ENCODE data around the gene RPS15A. TPM values are rescaled to one million over a fixed set of nuclear protein-coding genes. Genes with fewer than 3 reads are reported as not detected.

RPS15A gene
- total RNA-seq, result 1,438 TPM

DNA sequence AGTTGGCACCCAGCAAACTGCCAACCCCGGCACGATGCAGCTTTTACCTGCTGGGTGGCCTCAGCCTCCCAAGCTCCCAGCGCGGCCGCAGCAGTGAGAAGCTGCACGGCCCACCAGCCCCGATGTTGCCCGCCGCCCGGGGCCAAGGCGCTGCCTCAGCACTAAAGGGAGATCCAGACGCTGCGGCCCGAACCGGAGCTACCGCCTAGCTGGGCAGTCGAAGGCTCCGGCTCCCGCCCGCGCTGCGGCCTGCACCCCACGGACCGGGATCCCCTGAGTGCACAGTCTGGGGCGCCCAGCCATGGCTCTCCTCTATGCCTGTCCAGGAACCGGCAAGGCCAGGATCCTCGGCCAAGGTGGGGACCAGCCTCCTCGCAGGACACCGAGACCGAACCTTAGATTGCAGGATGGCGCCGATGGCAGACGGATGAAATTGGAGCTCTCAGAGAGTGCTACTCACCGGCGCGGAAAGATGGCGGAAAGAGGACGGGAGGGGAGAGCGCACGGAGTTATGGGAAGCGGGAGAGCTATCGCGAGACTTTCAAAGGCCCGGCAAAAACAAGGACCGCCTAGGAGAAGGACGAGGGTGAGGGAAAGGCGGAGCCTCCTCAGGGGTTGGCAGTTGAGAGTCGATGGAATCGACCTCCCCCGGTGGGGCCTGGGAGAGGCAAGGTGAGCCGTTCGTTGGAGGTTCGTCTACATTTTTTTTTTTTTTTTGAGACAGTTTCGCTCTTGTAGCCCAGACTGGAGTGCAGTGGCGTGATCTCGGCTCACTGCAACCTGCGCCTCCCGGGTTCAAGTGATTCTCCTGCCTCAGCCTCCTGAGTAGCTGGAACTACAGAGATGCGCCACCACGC is at the start of gene RPS15A:
TSS of gene RPS15A (minus strand) at position 485 of the 857 bp plus-strand sequence. CDS start 1,221 bp downstream, outside the sequence.
- ATAC-seq, result peak; percentile 96

DNA sequence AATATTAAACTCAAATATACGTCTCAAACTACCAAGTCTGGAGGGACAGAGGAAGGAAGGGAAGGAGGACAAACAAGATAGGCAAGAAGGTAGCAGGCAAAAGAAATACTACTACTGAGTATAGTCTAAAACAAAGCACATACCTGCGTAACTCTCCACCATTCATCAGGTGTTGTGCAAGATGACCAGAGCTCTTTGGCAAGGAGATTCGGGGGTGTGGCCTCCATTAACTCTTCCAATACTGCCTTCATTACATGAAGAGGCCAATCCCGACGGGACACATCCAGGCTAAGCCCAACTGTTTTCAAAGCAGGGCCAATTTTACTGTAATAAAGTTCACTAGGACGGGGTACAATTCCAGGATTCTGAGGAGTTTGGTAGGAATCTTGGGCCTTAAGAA is 49.4 kb upstream of the RPS15A start:
- ATAC-seq, result peak; percentile 91

DNA sequence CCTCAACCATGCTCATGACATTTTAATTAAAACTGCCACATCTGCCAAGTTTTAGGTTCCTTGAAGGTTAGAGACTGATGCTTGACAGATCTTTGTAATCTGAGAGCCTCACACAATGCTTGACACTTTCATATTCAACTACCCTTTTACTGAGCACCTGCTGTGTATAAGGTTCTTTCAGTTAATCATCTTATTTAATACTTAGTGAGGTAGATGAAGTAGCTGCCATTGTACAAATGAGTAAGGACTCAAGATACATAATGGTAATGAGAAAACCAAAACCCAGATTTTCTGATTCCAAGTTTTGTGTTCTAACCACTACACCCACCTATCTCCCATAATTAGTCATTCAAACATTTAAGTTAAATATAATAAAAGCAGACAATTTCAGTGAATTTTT is 46.6 kb upstream of the RPS15A start:
- no peak for ATAC-seq

DNA sequence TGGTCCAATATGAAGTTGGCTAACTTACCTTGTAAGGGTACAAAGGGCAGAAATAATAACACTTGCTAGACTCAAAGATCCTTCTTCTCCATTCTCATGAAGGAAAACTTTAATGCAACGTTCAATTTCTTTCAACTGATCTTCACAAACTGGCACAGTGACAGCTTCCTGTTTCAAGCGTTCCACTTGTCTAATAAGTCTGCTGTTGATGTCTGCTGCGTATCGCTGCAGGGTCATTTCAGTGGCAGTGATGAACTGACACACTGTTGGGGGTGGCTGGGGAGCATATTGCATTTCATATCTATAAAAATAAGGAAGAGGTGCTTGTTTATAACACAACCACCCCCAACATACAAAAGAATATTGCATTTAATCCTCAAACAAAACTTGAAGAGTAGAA is 44.7 kb upstream of the RPS15A start:
- ATAC-seq, result no peak

DNA sequence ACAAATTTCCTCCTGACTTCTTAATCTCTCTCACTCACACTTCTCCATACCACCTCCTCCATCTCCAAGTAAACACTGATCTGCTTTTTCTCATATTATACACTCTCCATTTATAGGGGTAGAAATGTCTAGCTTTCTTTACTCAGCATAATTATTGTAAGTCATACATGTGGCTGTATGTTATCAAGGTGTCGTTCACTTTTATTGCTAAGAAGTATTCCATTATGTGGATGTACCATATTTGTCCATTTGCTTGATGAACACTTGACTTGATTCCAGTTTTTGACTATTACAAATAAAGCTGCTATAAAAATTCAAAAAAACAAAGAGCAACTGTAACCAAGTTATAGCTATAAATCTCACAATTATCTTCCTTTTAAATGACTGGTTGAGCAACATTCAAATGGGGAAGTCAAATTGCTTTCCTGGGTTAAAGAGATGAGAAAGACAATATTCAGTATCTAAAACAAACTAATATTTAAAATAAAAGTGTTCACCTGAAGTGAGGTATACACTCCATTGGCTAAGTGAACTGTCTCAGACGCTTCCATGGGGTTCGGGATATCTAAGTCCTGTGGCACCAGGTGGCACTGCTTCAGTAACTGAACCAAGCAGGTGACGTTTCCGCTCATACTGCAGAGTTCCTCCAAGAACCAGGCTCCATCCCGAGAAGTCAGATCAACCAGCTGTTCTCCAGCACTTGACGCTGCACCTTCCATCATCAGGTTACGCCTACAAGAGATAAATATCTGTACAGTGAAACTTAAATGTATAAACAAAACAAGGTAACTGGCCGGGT is 43.8 kb upstream of the RPS15A start:
- ATAC-seq, result no peak

DNA sequence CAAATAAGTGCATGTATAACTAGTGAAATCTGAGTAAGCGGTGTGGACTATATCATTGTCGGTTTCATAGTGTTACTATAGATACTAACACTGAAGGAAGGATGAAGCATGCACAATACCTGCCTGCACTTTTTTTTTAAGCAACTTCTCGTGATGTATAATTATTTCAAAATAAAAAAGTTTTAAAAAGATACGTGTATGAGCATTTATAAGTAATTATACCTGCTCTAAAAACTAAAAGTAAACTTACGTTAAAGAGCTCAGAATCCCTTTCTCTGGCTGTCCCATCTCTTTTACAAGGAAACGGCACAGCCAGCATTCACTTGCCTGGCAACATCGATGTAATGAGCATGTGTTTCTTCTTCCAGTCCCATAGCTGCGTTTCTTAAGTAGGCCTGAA is 42.5 kb upstream of the RPS15A start:
- no peak for ATAC-seq

DNA sequence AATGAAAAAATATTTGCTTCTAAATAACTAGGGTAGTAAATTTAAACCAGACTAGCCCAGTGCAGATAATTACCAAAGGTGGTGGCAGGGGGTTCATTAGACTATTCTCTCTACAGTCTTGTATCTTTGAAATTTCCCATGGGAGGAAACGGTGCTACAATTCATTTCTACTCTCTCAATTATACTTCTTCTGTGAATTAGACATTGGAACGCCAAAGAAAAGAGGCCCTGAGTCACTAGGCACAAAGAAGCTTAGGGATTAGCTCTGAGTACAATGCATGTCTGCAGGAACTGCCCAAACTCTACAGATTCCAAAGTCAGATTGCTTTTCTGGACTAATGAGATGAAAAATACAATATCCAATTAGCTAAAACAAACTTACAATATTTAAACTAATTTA is 41.9 kb upstream of the RPS15A start:
- ATAC-seq, result peak; percentile 32

DNA sequence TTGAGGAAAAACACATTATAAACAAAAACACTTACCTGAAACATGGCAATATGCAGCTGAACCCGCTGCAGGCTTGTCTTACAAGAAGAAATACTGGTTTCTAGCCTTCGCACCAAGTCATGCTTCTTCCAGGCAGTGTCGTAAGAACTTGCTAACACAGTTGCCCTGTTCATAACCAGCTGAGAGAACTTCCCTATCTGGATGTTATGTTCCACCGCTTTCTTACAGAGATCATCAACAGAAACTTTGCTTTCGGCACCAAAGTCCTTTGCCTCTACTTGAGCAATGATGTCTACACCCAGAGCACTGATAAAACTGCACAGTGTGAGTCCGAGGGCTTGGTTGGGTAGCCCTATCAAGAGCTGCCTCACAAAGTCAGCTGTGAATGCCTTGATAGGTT is 39.1 kb upstream of the RPS15A start:
- no peak for ATAC-seq

DNA sequence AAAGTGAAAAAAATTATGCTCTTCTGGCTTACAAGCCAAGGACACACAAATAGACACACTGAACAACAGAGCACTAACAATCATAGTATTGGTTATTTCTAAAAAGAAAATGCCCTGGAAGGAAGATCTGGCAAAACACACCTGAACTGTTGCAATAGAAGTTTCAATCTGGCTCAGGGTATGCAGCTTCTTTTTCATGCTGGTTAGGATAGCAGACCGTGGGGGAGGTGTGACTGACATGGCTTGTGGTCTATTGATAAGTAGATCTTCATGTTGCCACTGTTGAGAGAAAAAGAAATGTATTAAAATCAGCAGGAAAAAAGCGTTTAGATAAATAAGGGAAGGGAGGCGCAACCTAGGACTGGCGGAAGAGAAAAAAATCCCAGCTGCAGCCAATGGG is 37.8 kb upstream of the RPS15A start:
- no peak for ATAC-seq

DNA sequence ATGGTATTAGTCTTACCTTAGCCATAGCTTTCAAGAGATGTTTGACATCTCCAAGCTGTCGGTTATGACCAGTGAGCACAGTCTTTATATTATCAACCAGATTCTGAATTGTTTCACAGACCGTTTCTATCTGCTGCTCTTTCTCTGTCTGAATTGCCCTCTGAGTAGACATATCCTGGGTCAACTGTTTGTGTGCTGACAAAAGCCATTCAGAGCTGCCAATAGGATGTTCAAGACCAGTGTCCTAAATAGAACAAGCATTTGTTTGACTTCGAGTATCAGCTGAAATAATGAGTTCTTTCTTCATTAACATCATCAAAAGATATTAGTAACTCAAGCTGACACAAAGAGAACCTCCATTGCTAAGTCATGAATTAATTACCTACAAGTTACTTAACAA is 26.2 kb upstream of the RPS15A start:
- no peak for ATAC-seq

DNA sequence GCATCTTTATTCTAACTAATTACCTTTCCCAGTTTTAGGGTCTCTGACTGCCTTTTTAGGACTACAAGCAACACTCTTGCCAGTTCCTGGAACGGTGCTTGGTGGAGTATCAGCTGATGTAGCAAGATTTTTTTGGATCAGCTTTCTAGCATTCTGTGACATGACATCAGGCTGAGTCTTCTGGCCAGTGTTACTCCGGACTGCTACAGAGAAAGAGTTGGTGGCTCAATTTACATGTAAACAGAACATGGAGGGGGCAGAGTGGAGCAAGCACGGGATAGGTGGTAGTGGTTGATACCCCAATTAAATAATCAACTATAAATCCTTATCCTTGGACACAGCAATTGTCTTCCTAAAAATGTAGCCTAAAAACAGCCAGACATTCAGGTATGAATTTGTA is 21.8 kb upstream of the RPS15A start:
- no peak for ATAC-seq

DNA sequence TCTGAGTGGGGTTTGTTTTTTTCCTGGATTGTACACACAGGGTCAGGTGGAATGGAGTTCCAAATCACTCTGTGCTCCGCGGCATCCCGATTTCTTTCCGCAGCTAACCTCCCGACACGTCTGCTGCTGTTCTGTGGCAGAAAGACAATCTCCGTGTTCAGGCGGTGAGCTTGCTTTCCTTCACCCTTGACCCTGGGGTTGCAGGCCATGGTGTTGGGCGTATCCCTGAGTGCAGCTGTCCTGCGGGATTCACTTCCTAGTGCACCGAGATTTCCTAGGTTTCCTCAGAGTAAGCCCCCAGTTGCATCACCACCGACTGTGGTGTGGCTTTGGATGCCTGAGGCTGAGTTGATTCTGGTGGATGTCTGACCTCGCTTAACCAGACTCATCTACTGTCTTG is 19.0 kb upstream of the RPS15A start:
- no peak for ATAC-seq

DNA sequence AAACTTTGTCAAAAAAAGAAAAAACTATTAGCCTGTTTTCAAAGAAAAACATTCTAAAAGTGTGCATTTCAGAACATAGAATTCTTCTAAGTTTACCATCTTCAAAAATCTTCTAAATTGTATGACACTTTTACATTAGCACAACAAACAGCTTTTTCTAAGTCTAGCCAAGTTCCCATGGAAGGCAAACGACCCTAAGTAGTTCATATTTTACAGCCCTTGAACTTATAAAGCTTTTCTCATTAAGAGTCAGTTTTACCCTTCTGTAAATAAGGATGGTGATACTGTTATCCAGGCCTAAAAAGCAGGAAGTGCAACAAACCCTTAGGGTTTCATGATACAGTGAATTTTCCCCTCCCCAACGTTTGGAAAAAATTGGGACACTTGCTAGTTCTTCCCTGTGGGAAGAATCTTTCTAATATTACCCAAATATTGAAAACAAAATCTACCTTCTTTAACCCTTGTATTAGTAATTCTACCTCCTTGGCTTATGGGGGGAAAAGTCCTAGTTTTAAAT is 15.2 kb upstream of the RPS15A start:
- ATAC-seq, result no peak

DNA sequence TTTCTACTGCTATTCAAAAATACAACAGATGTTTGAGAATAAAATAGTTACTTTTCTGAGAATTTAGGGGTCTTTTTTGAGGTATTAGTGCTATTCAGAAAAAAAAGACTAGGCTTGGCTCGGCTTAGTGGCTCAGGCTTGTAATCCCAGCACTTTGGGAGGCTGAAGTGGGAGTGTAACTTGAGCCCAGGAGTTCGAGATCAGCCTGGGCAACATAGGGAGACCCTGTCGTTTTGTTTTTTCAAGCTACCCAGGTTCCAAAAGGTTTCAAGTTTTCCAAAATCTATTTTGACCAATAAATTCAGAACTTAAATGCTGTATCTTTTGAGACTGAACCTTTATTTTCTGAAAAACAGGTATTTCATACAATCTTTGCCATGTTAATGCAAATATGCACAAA is 14.4 kb upstream of the RPS15A start:
- ATAC-seq, result no peak

DNA sequence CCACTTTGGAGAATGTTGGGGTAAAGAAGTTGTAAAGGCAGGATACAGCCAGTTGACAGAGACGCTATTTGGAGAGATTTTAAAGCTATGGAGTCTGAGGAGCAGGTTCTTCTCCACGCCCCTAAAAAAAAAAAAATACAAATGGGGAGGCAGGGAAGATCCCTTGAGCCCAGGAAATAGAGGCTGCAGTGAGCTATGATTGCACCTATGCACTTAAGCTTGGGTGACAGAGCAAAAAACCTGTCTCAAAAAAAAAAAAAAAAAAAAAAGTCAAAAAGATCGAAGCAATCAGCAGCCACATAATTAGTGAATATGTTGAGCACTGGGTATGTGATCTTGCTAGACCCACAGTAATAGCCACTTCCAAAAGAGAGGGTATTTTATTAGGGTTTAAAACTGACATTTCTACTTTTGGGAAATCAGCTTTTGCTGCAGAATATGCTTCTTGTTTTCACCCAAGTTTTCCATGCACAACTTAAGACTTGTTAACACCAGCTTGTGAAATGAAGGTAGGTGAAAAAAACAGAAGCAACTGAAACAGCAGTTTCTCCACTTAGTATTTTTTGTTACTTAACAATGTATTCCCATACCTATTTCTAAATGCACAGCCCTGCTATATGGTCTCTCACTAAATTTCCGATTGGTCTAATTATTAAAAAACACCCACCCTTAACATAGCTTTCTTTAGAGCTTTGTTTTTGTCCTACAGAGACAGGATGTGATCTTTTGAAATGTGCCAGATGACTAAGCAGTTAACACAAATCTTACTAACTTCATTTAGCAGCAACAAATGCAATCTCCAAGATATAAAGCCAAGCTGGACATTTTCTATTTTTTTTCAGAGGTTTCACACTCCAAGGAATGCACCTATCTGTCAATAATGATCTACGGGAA is 13.7 kb upstream of the RPS15A start:
- no peak for ATAC-seq

DNA sequence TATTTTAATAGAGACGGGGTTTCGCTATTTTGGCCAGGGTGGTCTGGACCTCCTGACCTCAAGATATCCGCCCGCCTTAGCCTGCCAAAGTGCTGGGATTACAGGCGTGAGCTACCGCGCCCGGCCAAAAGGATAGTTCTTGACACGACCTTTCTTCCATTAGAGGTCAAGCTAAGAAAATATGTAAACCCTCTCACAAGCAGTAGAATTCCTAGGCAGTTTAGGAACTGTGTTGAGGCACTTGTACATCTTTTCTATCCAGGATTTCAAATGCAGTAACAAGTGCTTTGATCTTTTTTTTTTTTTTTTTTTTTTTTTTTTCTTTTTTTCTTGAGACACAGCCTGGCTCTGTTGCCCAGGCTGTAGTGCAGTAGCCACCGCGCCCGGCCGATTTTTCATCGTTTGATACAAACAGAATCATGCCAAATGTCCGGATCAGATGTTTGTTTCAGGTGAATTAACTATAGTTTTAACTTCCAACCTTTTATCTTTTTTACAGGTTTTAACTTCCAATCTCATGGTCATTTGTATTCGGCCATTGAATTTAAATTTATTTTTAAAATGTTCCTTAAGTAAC is 12.7 kb upstream of the RPS15A start:
- ATAC-seq, result no peak

DNA sequence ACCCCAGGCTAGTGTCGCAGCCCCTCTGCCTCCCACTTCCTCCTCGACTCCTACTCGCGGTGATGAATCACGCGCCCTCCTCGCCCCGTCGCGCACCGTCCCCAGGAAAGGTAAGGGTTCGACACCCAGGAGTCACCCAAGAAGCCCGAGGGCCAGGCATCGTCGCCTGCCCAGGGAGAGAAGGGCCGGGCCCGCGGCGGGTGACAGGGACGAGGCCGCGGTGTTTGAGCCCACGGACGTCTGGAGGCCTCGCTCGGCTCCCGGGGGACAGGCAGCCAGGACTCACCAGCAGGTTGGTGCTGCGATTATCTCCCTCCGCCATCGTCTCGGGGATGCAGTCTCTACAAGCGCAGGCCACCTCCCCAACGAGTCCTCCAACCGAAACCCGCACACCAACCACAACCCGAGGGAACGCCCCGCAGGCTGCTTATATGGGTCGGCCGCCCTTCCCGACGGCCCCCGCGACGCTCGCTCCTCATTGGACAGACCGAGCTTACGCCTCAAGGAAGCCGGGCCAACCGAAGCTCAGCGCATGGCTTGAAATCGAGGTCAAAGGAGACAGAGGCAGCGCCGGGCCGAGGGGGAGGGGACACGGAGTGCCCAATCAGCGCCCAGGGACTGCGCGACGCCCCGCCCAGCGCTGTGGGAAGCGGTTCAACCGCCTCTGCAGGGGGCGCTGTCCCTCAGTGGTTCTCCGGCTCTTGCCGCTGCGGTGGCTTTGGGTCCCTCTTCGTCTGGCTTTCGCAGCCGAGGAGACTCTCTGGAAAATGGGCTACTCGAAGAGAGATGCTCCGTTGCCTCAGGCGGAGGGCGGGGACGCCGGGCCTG is 11.2 kb upstream of the RPS15A start, which contains the start of gene ARL6IP1:
TSS of gene ARL6IP1 (minus strand) at position 405 of the 828 bp plus-strand sequence. CDS start at position 322, 83 bp downstream.
- peak; percentile 99 for ATAC-seq

DNA sequence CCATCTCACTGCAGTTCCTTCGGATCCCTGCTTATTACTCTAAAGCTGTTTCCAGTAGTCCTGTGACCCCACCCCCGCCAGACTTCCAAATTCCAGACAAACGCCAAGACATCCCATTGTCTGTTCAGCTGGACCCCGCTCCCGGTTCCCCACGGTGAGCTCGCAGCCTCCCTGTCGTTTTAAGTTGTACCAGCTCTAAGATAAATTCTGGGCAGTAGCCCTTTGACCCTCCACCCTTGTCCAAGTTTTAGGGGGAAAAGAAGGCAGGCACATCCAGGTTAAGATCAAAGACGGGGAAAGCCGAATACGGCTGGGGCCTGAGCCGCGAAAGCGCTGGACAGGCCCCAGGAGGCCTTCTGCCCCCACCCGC is 10.6 kb upstream of the RPS15A start:
- no peak for ATAC-seq

DNA sequence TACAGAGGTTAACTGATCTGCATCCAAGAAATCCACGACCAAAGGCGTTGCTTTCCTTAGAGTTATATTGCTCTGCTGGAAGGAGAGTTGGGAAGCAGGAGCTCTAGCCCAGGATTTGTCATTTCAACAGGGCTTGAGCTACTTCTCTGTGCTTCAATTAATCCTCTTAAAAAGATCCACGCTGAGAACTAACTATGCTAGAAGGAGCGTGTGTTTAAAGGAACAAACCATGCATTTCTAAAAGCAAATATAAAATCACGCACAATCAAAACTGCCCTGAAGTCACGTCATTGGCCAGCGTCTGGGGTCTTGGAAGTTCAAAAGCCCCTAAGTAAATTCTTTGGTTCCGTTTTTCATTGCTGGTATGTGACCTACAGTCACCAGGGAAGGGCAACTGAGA is 10.2 kb upstream of the RPS15A start:
- no peak for ATAC-seq

DNA sequence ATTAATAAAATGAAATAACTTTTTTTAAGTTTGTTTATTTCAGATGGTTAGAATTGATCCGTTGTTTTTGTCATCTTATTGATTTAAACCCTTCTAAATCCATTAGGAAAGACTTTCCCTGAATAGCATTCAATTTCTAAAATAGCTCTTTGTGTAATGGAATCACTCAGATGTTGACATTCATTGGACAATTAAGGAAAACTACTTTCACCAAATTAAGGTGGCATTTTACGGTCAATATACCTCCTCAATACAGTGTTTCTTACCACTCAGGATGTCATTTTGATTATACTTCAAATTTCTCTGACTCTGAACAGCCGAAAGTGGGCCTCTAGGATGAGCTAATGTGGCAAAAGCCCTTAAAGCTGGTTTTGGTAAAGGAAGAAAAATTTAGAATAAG is 9.4 kb upstream of the RPS15A start:
- no peak for ATAC-seq

DNA sequence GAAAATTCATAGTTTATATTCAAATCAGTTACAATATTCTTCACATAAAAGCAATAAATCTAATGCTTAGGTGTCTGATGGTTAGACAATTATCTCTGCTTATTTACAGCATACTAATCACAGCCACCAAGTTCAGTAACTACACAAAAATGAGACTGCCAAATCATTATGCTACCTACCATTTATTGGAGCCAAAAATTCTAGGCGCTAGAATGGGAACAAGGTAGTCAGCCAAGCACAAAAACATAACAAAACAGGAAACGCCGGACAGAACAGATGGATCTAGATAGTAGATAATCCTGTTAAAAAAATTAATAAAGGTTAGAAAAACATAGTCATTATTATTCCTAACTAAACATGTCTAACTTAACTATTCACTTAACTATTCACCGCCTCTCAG is 7.6 kb upstream of the RPS15A start:
- no peak for ATAC-seq

All from esophagus mucosa (tissue), 1 donor.